SU-DHL-6 (cell line): ENCODE data around the gene PHRF1.

Experiments used
- H2AFZ ChIP-seq: fragments of 200-600 bp; sonication (generic); 2 replicates; pipeline ENCODE4 v1.6.1; 2014; ENCODE audit warnings: low read depth, mild to moderate bottlenecking, moderate library complexity, mixed read lengths, antibody characterized with exemption, low read length; ENCODE audit not compliant: severe bottlenecking
- H3F3A ChIP-seq: fragments of 200-600 bp; shearing (Covaris generic); 2 replicates; pipeline ENCODE4 v1.6.0; 2016; ENCODE audit warnings: antibody characterized with exemption, mild to moderate bottlenecking; ENCODE audit not compliant: insufficient read depth
- H3K27ac ChIP-seq: fragments of 200-600 bp; sonication (generic); 2 replicates; pipeline ENCODE4 v1.5.1; 2016; ENCODE audit warnings: low read depth, mild to moderate bottlenecking, low read length, moderate library complexity, mixed read lengths
- H3K27me3 ChIP-seq: fragments of 200-600 bp; sonication (generic), shearing (Covaris generic); 2 replicates; pipeline ENCODE4 v1.6.0; 2014; ENCODE audit warnings: mild to moderate bottlenecking, low read length
- H3K36me3 ChIP-seq: fragments of 200-600 bp; sonication (generic); 2 replicates; pipeline ENCODE4 v1.6.1; 2014; ENCODE audit warnings: mild to moderate bottlenecking, low read length, mixed read lengths
- H3K4me2 ChIP-seq: fragments of 300-600, 200-600 bp; shearing (Covaris generic), sonication (generic); 2 replicates; pipeline ENCODE4 v1.6.0; 2014; ENCODE audit warnings: low read length, low read depth, mild to moderate bottlenecking; ENCODE audit not compliant: poor library complexity, severe bottlenecking
- H3K4me3 ChIP-seq: fragments of 200-600 bp; sonication (generic); 2 replicates; pipeline ENCODE4 v1.5.1; 2014; ENCODE audit warnings: antibody characterized with exemption, low read length, mild to moderate bottlenecking, mixed read lengths; ENCODE audit not compliant: insufficient read depth, poor library complexity, severe bottlenecking
- H3K79me2 ChIP-seq: fragments of 200-600 bp; sonication (generic); 2 replicates; pipeline ENCODE4 v1.6.1; 2014; ENCODE audit warnings: mild to moderate bottlenecking, low read length, moderate library complexity; ENCODE audit not compliant: insufficient read depth
- H3K9ac ChIP-seq: fragments of 200-600 bp; sonication (generic); 2 replicates; pipeline ENCODE4 v1.7.0; 2014; ENCODE audit warnings: mild to moderate bottlenecking, low read length
- H3K9me2 ChIP-seq: fragments of 200-600 bp; sonication (generic); replicated peaks from 2 replicates; pipeline ENCODE4 v1.6.1; 2014; ENCODE audit warnings: low read length; ENCODE audit not compliant: insufficient read depth
- H3K9me3 ChIP-seq: fragments of 200-600 bp; sonication (generic); 2 replicates; pipeline ENCODE4 v1.6.1; 2014; ENCODE audit warnings: low read length, mixed read lengths; ENCODE audit not compliant: insufficient read depth
- H4K20me1 ChIP-seq: fragments of 200-600 bp; sonication (generic); 2 replicates; pipeline ENCODE4 v1.6.1; 2014; ENCODE audit warnings: low read depth, mild to moderate bottlenecking, antibody characterized with exemption, low read length, moderate library complexity, mixed read lengths
- CTCF ChIP-seq: fragments of 200-600 bp; sonication (generic); IDR thresholded peaks from one replicate; pipeline ENCODE4 v1.5.1; 2017; ENCODE audit warnings: antibody characterized with exemption, mild to moderate bottlenecking, low read length, moderate library complexity; ENCODE audit not compliant: insufficient read depth, poor library complexity, severe bottlenecking
- EZH2phosphoT487 ChIP-seq: fragments of 200-600 bp; sonication (generic), shearing (Covaris generic); conservative IDR thresholded peaks from 2 replicates; pipeline ENCODE4 v1.6.1; 2018; ENCODE audit warnings: mild to moderate bottlenecking, antibody characterized with exemption, low read length, moderate library complexity, mixed read lengths

Gene PHRF1

GRCh38 chr11:607971-608659 lies 31.8 kb downstream of the PHRF1 start:
- Histone ChIP-seq H3K9me2 (no peaks in the 10 kb centered on the region), H3K9ac (no peak overlapping the region), H3K79me2 (no peaks in the 10 kb centered on the region), H3K36me3 (peaks cover 4% of the 10 kb centered on the region; the same call in 1 of the 2 replicates), H3F3A (peaks cover 10% of the 10 kb centered on the region), H3K4me3 (no peak overlapping the region), H4K20me1 (no peaks in the 10 kb centered on the region; the same call in 1 of the 2 replicates), H3K27ac (no peak overlapping the region), H3K4me2 (no peak overlapping the region), H3K9me3 (no peaks in the 10 kb centered on the region), H3K27me3 (no peaks in the 10 kb centered on the region), H2AFZ (no peak overlapping the region)
- TF ChIP-seq EZH2phosphoT487 = no peak
- TF ChIP-seq CTCF = no peak

DNA sequence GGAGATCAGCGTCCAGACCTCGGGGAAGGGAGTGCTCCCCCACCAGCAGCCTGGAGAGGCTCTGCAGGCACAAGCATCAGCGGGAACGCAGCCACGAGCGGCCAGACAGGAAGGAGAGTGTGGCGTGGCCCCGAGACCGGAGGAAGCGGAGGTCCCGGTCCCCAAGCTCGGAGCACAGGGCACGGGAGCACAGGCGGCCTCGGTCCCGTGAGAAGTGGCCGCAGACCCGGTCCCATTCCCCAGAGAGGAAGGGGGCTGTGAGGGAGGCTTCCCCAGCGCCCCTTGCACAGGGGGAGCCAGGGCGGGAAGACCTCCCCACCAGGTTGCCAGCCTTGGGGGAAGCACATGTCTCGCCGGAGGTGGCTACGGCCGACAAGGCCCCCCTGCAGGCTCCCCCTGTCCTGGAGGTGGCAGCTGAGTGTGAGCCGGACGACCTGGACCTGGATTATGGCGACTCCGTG lies 32.6 kb downstream of the PHRF1 start:
- Histone ChIP-seq H2AFZ (no peak overlapping the region), H3K27ac (no peak overlapping the region), H4K20me1 (no peaks in the 10 kb centered on the region; the same call in 1 of the 2 replicates), H3K4me3 (no peak overlapping the region), H3K27me3 (no peaks in the 10 kb centered on the region), H3K79me2 (no peaks in the 10 kb centered on the region), H3K9me2 (no peaks in the 10 kb centered on the region), H3K9ac (no peak overlapping the region), H3K9me3 (no peaks in the 10 kb centered on the region), H3K4me2 (no peak overlapping the region), H3K36me3 (peaks cover 4% of the 10 kb centered on the region; the same call in 1 of the 2 replicates), H3F3A (peaks cover 10% of the 10 kb centered on the region)
- TF ChIP-seq CTCF = no peak
- TF ChIP-seq EZH2phosphoT487 = no peak

GRCh38 chr11:609341-609811 lies 33.1 kb downstream of the PHRF1 start:
- TF ChIP-seq EZH2phosphoT487 = no peak
- no peak for TF ChIP-seq CTCF
- Histone ChIP-seq H3K9ac (no peak overlapping the region), H3K9me3 (no peaks in the 10 kb centered on the region), H3F3A (peaks cover 10% of the 10 kb centered on the region), H3K4me2 (no peak overlapping the region), H3K27me3 (no peaks in the 10 kb centered on the region), H3K4me3 (no peak overlapping the region), H2AFZ (no peak overlapping the region), H3K27ac (no peak overlapping the region), H3K79me2 (no peaks in the 10 kb centered on the region), H3K9me2 (no peaks in the 10 kb centered on the region), H4K20me1 (no peaks in the 10 kb centered on the region; the same call in 1 of the 2 replicates), H3K36me3 (peaks cover 4% of the 10 kb centered on the region; the same call in 1 of the 2 replicates)
